HCT116 (cell line): Measurements from ENCODE around the gene PCDH19. TPM values are rescaled to one million over a fixed set of nuclear protein-coding genes. Genes with fewer than 3 reads are reported as not detected.

Source experiments
- ATAC-seq: fragments of 200-7000 bp; cut with Tn5 transposase; 2 replicates; pipeline ENCODE4 v1.9.1; 2020; ENCODE audit warnings: mild to moderate bottlenecking, moderate library complexity
- BruUV-seq: library from RNA; stranded (reverse); fragments of 400-500 nt; replicated peaks from 2 replicates; lab custom pipeline; 2021; lab: Mats Ljungman, UMichigan
- CTCF ChIA-PET: fragments of 300-600 bp; sonication (Branson Sonifier 250); formaldehyde crosslinking; loops from one replicate; lab custom pipeline; 2021; ENCODE audit warnings: antibody characterized with exemption; lab: Charles Lee
- POLR2A ChIA-PET: fragments of 300-600, 350-600 bp; sonication (Branson Sonifier 250); formaldehyde crosslinking; loops from one replicate; lab custom pipeline; 2021; ENCODE audit warnings: antibody characterized with exemption; lab: Charles Lee
- RAD21 ChIA-PET, 2 experiments: fragments of 300-600 bp; sonication (Branson Sonifier 250); formaldehyde crosslinking; loops; one replicate each; lab custom pipeline; 2023; ENCODE audit warnings: low total read pairs in 2 of 2; ENCODE audit not compliant: uncharacterized antibody in 2 of 2, unreplicated experiment in 2 of 2, low non-redundant PET in 1 of 2; lab: Charles Lee
- DNase-seq: peaks from one replicate; pipeline ENCODE4 v3.0.0-alpha.2; 2010; ENCODE audit warnings: low read depth, low spot score
- H2AFZ ChIP-seq: fragments of 200-600 bp; shearing (Covaris generic), sonication (generic); 2 replicates; pipeline ENCODE4 v1.6.1; 2017; ENCODE audit warnings: low read depth, mixed run types, mixed read lengths, antibody characterized with exemption, low read length; ENCODE audit not compliant: poor library complexity, severe bottlenecking
- H3K27ac ChIP-seq: 2 replicates; pipeline ENCODE4 v1.5.1; 2012; ENCODE audit warnings: low read depth, low read length
- H3K27me3 ChIP-seq: fragments of 200-600 bp; sonication (generic); 2 replicates; pipeline ENCODE4 v1.6.1; 2016; ENCODE audit warnings: mixed run types, low read length, mixed read lengths; ENCODE audit not compliant: insufficient read depth
- H3K36me3 ChIP-seq, 2 experiments: fragments of 200-500 bp in 1 of 2; fragments of 200-600 bp in 1 of 2; sonication (Bioruptor generic) in 1 of 2; sonication (generic) in 1 of 2; 2 replicates each; pipeline versions ENCODE4 v1.5.1 to v1.6.1; 2014 to 2016; ENCODE audit warnings: low read length in 2 of 2, inconsistent platforms in 1 of 2, mixed read lengths in 1 of 2, mixed run types in 1 of 2; ENCODE audit not compliant: insufficient read depth in 2 of 2, control insufficient read depth in 1 of 2
- H3K4me1 ChIP-seq, 2 experiments: fragments of 200-600 bp in 1 of 2; sonication (generic) in 1 of 2; 2 replicates each; pipeline versions ENCODE4 v1.5.1 to v1.6.1; 2012 to 2017; ENCODE audit warnings: low read length in 2 of 2, inconsistent platforms in 1 of 2, mild to moderate bottlenecking in 1 of 2, mixed read lengths in 1 of 2, mixed run types in 1 of 2, moderate library complexity in 1 of 2; ENCODE audit not compliant: insufficient read depth in 2 of 2, control insufficient read depth in 1 of 2
- H3K4me2 ChIP-seq: fragments of 200-600 bp; sonication (generic); 2 replicates; pipeline ENCODE4 v1.6.1; 2017; ENCODE audit warnings: mixed run types, low read length, mixed read lengths
- H3K4me3 ChIP-seq, 2 experiments: fragments of 200-600 bp in 1 of 2; sonication (generic) in 1 of 2; replicated peaks in 1 of 2; 2 replicates each; pipeline ENCODE4 v1.5.1; 2011 to 2016; ENCODE audit warnings: low read length in 2 of 2, control low read depth in 1 of 2, low read depth in 1 of 2, mild to moderate bottlenecking in 1 of 2, mixed read lengths in 1 of 2, mixed run types in 1 of 2
- H3K79me2 ChIP-seq: fragments of 200-600 bp; sonication (generic); 2 replicates; pipeline ENCODE4 v1.6.1; 2017; ENCODE audit warnings: mild to moderate bottlenecking, mixed run types, low read length, moderate library complexity, mixed read lengths; ENCODE audit not compliant: insufficient read depth
- H3K9ac ChIP-seq: fragments of 200-600 bp; sonication (generic); 2 replicates; pipeline ENCODE4 v1.6.1; 2016; ENCODE audit warnings: low read length, mixed read lengths
- H3K9me2 ChIP-seq: fragments of 200-600 bp; sonication (generic), shearing (Covaris generic); 2 replicates; pipeline ENCODE4 v1.6.1; 2017; ENCODE audit warnings: mixed run types, mild to moderate bottlenecking, moderate library complexity; ENCODE audit not compliant: insufficient read depth
- H3K9me3 ChIP-seq, 2 experiments: fragments of 200-500 bp in 1 of 2; fragments of 200-600 bp in 1 of 2; sonication (Bioruptor generic) in 1 of 2; sonication (generic) in 1 of 2; 2 replicates each; pipeline ENCODE4 v1.6.1; 2014 to 2017; ENCODE audit warnings: low read length in 2 of 2, mixed read lengths in 2 of 2, inconsistent platforms in 1 of 2, low read depth in 1 of 2, mild to moderate bottlenecking in 1 of 2, mixed run types in 1 of 2, moderate library complexity in 1 of 2; ENCODE audit not compliant: control insufficient read depth in 1 of 2, insufficient read depth in 1 of 2
- H4K20me1 ChIP-seq: fragments of 200-600 bp; sonication (generic), shearing (Covaris generic); 2 replicates; pipeline ENCODE4 v1.6.1; 2017; ENCODE audit warnings: mixed run types, mild to moderate bottlenecking, moderate library complexity; ENCODE audit not compliant: insufficient read depth
- ATF3 ChIP-seq: IDR thresholded peaks from 2 replicates; pipeline ENCODE4 v1.6.1; 2012
- CBX3 ChIP-seq: IDR thresholded peaks from 2 replicates; pipeline ENCODE4 v1.6.1; 2012; ENCODE audit warnings: low read depth
- CEBPB ChIP-seq: IDR thresholded peaks from 2 replicates; pipeline ENCODE4 v1.6.1; 2012; ENCODE audit warnings: low read depth
- CTCF ChIP-seq, 3 experiments: fragments of 200-600 bp in 1 of 3; sonication (generic) in 1 of 3; IDR thresholded peaks in 2 of 3; conservative IDR thresholded peaks in 1 of 3; 2 replicates each; pipeline ENCODE4 v1.5.1; 2012 to 2017; ENCODE audit warnings: low read depth in 2 of 3, low read length in 2 of 3, antibody characterized with exemption in 1 of 3, borderline replicate concordance in 1 of 3, control low read depth in 1 of 3, mild to moderate bottlenecking in 1 of 3, mixed read lengths in 1 of 3, mixed run types in 1 of 3, moderate library complexity in 1 of 3; ENCODE audit not compliant: insufficient read depth in 1 of 3
- EZH2 ChIP-seq: fragments of 200-600 bp; sonication (generic); IDR thresholded peaks from 2 replicates; pipeline ENCODE4 v1.6.1; 2017; ENCODE audit warnings: antibody characterized with exemption, mixed run types
- EZH2phosphoT487 ChIP-seq: fragments of 200-600 bp; IDR thresholded peaks from 2 replicates; pipeline ENCODE4 v1.6.1; 2018; ENCODE audit warnings: antibody characterized with exemption, borderline replicate concordance
- FOSL1 ChIP-seq: IDR thresholded peaks from 2 replicates; pipeline ENCODE4 v1.6.1; 2012; ENCODE audit warnings: low read depth
- JUND ChIP-seq: IDR thresholded peaks from 2 replicates; pipeline ENCODE4 v1.6.1; 2012
- RAD21 ChIP-seq: IDR thresholded peaks from 2 replicates; pipeline ENCODE4 v1.6.1; 2012; ENCODE audit warnings: low read depth, mild to moderate bottlenecking
- TCF7L2 ChIP-seq: IDR thresholded peaks from 2 replicates; pipeline ENCODE4 v1.7.0; 2011; ENCODE audit warnings: borderline replicate concordance, inconsistent platforms; ENCODE audit not compliant: insufficient read depth, insufficient read length; ENCODE audit errors: extremely low read depth
- YY1 ChIP-seq: IDR thresholded peaks from 2 replicates; pipeline ENCODE4 v1.6.1; 2011; ENCODE audit warnings: low read length, low read depth, moderate library complexity, mild to moderate bottlenecking; ENCODE audit not compliant: insufficient replicate concordance; ENCODE audit errors: extremely low read depth
- ZBTB33 ChIP-seq: IDR thresholded peaks from 2 replicates; pipeline ENCODE4 v1.6.1; 2011; ENCODE audit warnings: mild to moderate bottlenecking, low read length, moderate library complexity; ENCODE audit not compliant: insufficient replicate concordance; ENCODE audit errors: extremely low read depth
- intact Hi-C: fragments of 100-400 bp; cut with micrococcal nuclease; formaldehyde crosslinking; loops from 2 replicates; pipeline ENCODE4 v1.10.0; 2022
- total RNA-seq: library from RNA; stranded (reverse); gene quantifications from one replicate; pipeline ENCODE4 v1.2.1, GENCODE V29; 2021; ENCODE audit not compliant: unreplicated experiment

Gene PCDH19
- total RNA-seq, 1 experiment from 2014 or later: 0.32 TPM

GRCh38 chrX:100368167-100368566 lies 41.9 kb downstream of the PCDH19 start:
- TF ChIP-seq CTCF (IDR thresholded peaks at IDR 0.05 in 2 of 3, conservative IDR thresholded peaks at IDR 0.05 in 1 of 3; ENCODE audit: borderline replicate concordance in 1 of 3, insufficient read depth in 1 of 3, low read depth in 2 of 3, low read length in 2 of 3) (peak; percentile 7 to 47 (median 44); a peak in 4 of 6 replicates), RAD21 (peak; percentile 38; the same call in 1 of the 2 replicates), ZBTB33 (no peak), EZH2 (no peak), EZH2phosphoT487 (no peak), TCF7L2 (no peak), JUND (no peak), ATF3 (no peak), CEBPB (no peak), CBX3 (no peak), YY1 (no peak), FOSL1 (no peak)
- BruUV-seq: no TSS peak
- peak; percentile 86 for ATAC-seq

More at GRCh38 chrX:100368167-100368566, 41.9 kb downstream of the PCDH19 start:
- no peak overlapping the region for H3K4me3 ChIP-seq
- no peaks in the 10 kb centered on the region for H3K4me1 ChIP-seq
- no peak overlapping the region for H3K9ac ChIP-seq
- ChIA-PET RAD21 (interaction anchor here (0.8 to 0.9 kb wide), 3 partner anchors 45 to 303 kb away, joined by 3 to 5 read pairs (median 4); no protein-coding TSS in a partner anchor), CTCF (interaction anchor here (0.6 to 2.0 kb wide), 6 partner anchors 9 to 126 kb away, joined by 3 to 42 read pairs (median 6); no protein-coding TSS in a partner anchor), POLR2A (no interaction called here)
- no peak overlapping the region for H3K4me2 ChIP-seq
- no peaks in the 10 kb centered on the region for H3K9me3 ChIP-seq
- H3K79me2 ChIP-seq: no peaks in the 10 kb centered on the region
- DNase-seq: peak; percentile 4
- no peaks in the 10 kb centered on the region for H3K36me3 ChIP-seq
- no peak overlapping the region for H2AFZ ChIP-seq
- H4K20me1 ChIP-seq: no peaks in the 10 kb centered on the region
- intact Hi-C loops: loop anchor here (2.0 kb wide), 1 partner anchor 45 kb away; no protein-coding TSS in a partner anchor
- no peak overlapping the region for H3K27ac ChIP-seq
- H3K9me2 ChIP-seq: no peaks in the 10 kb centered on the region
- peaks cover 3% of the 10 kb centered on the region; the same call in 1 of the 2 replicates for H3K27me3 ChIP-seq
